AG09309 (cell line): ENCODE measurements around the gene JCAD.
"Not testable (repeated sequence)": the region's sequence is repeated elsewhere in the genome, so short reads cannot be mapped to it uniquely, and the experiment has no call there.

Experiments used
- DNase-seq: peaks from one replicate; pipeline ENCODE4 v3.0.0-alpha.2; 2010; ENCODE audit warnings: low read depth
- H3K4me3 ChIP-seq: 2 replicates; pipeline ENCODE4 v1.5.1; 2011; ENCODE audit warnings: mild to moderate bottlenecking, low read depth, low read length, moderate library complexity; ENCODE audit not compliant: control insufficient read depth
- TF ChIP-seq, protein P1 (sequence below): IDR thresholded peaks from 2 replicates; pipeline ENCODE4 v1.5.1; 2011; ENCODE audit warnings: mild to moderate bottlenecking, low read depth, low read length, inconsistent platforms; ENCODE audit not compliant: insufficient read depth, control insufficient read depth; ENCODE audit errors: missing control alignments

JCAD gene, protein sequence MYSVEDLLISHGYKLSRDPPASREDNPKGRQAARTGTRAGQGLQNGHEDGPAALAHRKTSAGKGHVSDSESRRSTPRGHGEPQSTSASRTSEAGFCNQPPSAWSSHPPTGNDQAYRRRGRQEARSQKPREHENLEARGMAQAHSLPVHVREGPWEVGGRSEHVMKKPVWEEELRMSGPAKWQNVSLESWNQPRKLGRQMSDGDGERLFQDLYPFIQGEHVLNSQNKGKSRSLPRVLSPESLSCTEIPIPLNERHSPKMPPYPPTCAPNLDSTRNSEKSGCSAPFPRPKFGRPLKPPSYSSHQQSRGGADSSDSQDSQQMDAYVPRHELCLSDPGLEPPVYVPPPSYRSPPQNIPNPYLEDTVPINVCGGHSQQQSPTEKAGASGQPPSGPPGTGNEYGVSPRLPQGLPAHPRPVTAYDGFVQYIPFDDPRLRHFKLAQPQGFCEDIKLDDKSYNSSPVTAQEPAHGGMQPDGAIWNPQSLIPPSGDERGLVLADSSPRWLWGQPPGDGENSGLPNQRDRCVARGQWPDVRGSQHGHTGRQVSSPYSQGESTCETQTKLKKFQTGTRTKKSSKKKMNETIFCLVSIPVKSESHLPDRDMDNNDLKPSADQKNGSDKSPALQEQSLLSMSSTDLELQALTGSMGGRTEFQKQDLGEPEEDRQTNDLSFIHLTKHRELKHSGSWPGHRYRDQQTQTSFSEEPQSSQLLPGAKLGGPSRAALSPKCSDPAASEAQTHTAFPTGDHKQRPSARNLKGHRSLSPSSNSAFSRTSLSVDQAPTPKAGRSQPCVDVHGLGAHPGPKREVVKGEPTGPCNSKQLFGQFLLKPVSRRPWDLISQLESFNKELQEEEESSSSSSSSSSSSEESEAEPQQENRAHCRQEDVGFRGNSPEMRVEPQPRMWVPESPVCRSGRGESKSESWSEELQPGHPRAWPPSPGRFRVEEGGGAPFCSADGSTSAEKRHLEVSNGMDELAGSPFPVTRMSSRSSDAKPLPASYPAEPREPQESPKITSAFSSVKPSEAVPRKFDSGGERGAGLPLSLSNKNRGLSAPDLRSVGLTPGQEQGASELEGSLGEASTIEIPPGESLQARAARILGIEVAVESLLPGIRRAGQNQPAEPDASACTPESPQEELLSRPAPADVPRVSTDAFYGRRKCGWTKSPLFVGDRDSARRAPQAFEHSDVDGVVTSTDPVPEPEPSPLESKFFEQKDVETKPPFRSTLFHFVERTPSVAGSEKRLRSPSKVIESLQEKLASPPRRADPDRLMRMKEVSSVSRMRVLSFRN (N-terminal part only)

GRCh38 chr10:30059209-30060107, at the start of gene JCAD:
TSS of gene JCAD (minus strand) at chr10:30059586. CDS start at chr10:30047812, 11,774 bp downstream.
- no peak for DNase-seq
- TF ChIP-seq, protein P1, sequence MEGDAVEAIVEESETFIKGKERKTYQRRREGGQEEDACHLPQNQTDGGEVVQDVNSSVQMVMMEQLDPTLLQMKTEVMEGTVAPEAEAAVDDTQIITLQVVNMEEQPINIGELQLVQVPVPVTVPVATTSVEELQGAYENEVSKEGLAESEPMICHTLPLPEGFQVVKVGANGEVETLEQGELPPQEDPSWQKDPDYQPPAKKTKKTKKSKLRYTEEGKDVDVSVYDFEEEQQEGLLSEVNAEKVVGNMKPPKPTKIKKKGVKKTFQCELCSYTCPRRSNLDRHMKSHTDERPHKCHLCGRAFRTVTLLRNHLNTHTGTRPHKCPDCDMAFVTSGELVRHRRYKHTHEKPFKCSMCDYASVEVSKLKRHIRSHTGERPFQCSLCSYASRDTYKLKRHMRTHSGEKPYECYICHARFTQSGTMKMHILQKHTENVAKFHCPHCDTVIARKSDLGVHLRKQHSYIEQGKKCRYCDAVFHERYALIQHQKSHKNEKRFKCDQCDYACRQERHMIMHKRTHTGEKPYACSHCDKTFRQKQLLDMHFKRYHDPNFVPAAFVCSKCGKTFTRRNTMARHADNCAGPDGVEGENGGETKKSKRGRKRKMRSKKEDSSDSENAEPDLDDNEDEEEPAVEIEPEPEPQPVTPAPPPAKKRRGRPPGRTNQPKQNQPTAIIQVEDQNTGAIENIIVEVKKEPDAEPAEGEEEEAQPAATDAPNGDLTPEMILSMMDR, result no peak
- peak within 1 kb of the TSS; percentile 81 for H3K4me3 ChIP-seq

GRCh38 chr10:30106987-30107386, 47.6 kb upstream of the JCAD start:
- TF ChIP-seq, protein P1, result no peak
- H3K4me3 ChIP-seq, result no peak overlapping the region
- no peak for DNase-seq

- no peak for DNase-seq
- no peak overlapping the region for H3K4me3 ChIP-seq
- TF ChIP-seq, protein P1, result no peak
Measured at GRCh38 chr10:30103595-30104320, 44.4 kb upstream of the JCAD start.

- not testable (repeated sequence) for H3K4me3 ChIP-seq, DNase-seq
Measured at GRCh38 chr10:30099706-30100105, 40.3 kb upstream of the JCAD start.

DNA sequence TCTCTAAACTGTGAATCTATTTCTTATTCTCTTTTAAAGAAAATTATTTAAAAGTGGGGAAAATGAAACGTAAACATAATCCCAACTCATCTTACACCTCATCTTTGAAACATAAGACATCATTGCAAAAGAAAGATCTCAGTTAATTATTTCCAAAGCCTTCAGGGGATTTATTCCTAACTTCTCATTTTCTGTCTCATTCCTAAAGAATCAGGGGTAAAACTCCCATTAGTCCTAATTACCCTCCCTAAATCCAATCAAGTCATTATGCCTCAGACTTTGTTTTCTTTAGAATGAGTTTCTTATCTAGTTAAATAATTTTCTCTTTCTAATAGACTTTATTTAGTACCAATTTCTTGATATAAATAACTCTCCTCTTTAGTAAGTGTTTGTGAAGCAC, 39.7 kb upstream of the JCAD start:
- TF ChIP-seq, protein P1, result no peak
- DNase-seq, result no peak
- no peak overlapping the region for H3K4me3 ChIP-seq

- H3K4me3 ChIP-seq, result no peak overlapping the region
- TF ChIP-seq, protein P1, result no peak
- peak; percentile 91 for DNase-seq
Measured at GRCh38 chr10:30098629-30099028, 39.2 kb upstream of the JCAD start.
